Lung (tissue), 12 donors: Measurements from ENCODE around the gene RNASE8. TPM values are rescaled to one million over a fixed set of nuclear protein-coding genes. Genes with fewer than 3 reads are reported as not detected.

Experiments used
- ATAC-seq: fragments of 200-7000 bp; cut with Tn5 transposase; one replicate; pipeline ENCODE4 v1.9.1; 2020; ENCODE audit warnings: moderate number of reproducible peaks; ENCODE audit not compliant: insufficient read depth, low FRiP score
- DNase-seq, 3 donors: peaks; one replicate each; pipeline ENCODE4 v3.0.0-alpha.2; 2013 to 2017
- H3K27ac ChIP-seq, 2 donors: one replicate each; pipeline ENCODE4 v1.5.1; 2013; ENCODE audit warnings: mild to moderate bottlenecking in 2 of 2, moderate library complexity in 2 of 2, control low read depth in 1 of 2, inconsistent platforms in 1 of 2, low read depth in 1 of 2, low read length in 1 of 2
- H3K27me3 ChIP-seq, 3 donors: one replicate each; pipeline ENCODE4 v1.5.1; 2013; ENCODE audit warnings: low read length in 2 of 3; ENCODE audit not compliant: control insufficient read depth in 3 of 3, insufficient read depth in 3 of 3
- H3K36me3 ChIP-seq, 4 donors: one replicate each; pipeline ENCODE4 v1.5.1; 2013; ENCODE audit warnings: low read length in 4 of 4, mild to moderate bottlenecking in 1 of 4, moderate library complexity in 1 of 4; ENCODE audit not compliant: control insufficient read depth in 4 of 4, insufficient read depth in 4 of 4
- H3K4me1 ChIP-seq, 5 donors: one replicate each; pipeline ENCODE4 v1.5.1; 2013; ENCODE audit warnings: low read length in 5 of 5, mild to moderate bottlenecking in 2 of 5, moderate library complexity in 1 of 5; ENCODE audit not compliant: control insufficient read depth in 5 of 5, insufficient read depth in 5 of 5
- H3K4me3 ChIP-seq: one replicate; pipeline ENCODE4 v1.5.1; 2013; ENCODE audit warnings: mild to moderate bottlenecking, control low read depth, moderate library complexity
- H3K9ac ChIP-seq, 2 donors: one replicate each; pipeline ENCODE4 v1.5.1; 2013; ENCODE audit warnings: low read length in 2 of 2, control low read depth in 1 of 2; ENCODE audit not compliant: insufficient read depth in 1 of 2
- H3K9me3 ChIP-seq, 4 donors: one replicate each; pipeline ENCODE4 v1.5.1; 2013; ENCODE audit warnings: low read length in 3 of 4, mild to moderate bottlenecking in 1 of 4, moderate library complexity in 1 of 4; ENCODE audit not compliant: control insufficient read depth in 4 of 4, insufficient read depth in 3 of 4
- CTCF ChIP-seq: IDR thresholded peaks from 2 replicates; pipeline ENCODE4 v1.5.1; 2012; ENCODE audit warnings: mild to moderate bottlenecking; ENCODE audit errors: control extremely low read depth, extremely low read depth
- WGBS, 2 donors: extraction: QIAGEN DNeasy Blood & Tissue Kit; methylation state at CpG; one replicate each; pipeline ENCODE4 v1.1.7; 2013; 5-methylcytosine and 5-hydroxymethylcytosine counted together
- polyA plus RNA-seq, 2 donors: library from polyadenylated mRNA; stranded (reverse); fragments of 200-250 nt; gene quantifications; one replicate each; pipeline ENCODE4 v1.2.1, GENCODE V29; 2013
- total RNA-seq, 2 donors: library from RNA; depleted of rRNA in 1 of 2; stranded (reverse); fragments of >200 nt in 1 of 2; gene quantifications; one replicate each; pipeline ENCODE4 v1.2.1, GENCODE V29; 2014 to 2021
- donor health status: control.
- donor health status: control.
- donor health status: Bipolar disorder and iron deficiency.
- donor health status: healthy.
- donor health status: DM: yes; HTN: yes; CAD: no.

RNASE8 gene
- total and polyA plus RNA-seq, 4 donors, result not detected

GRCh38 chr14:21042918-21043317 lies 14.7 kb upstream of the RNASE8 start:
- no peaks in the 10 kb centered on the region for H3K36me3 ChIP-seq
- no peak overlapping the region for H3K27ac ChIP-seq
- no peak for DNase-seq
- no peaks in the 10 kb centered on the region for H3K27me3 ChIP-seq
- H3K4me1 ChIP-seq, result peaks cover 12 to 30% (median 21%) of the 10 kb centered on the region in 5 donors
- TF ChIP-seq CTCF, result no peak
- peaks cover 0 to 2% (median 0%) of the 10 kb centered on the region in 4 donors for H3K9me3 ChIP-seq
- no peak for ATAC-seq
- 52 to 57% methylated on average over 8 of the region's 8 CpGs for WGBS, 2 donors
- H3K9ac ChIP-seq, result no peak overlapping the region
- H3K4me3 ChIP-seq, result no peak overlapping the region

- ATAC-seq (no peak), DNase-seq (no peak)
- Histone ChIP-seq H3K27me3 (no peaks in the 10 kb centered on the region), H3K4me3 (no peak overlapping the region), H3K9me3 (peaks cover 0 to 2% (median 0%) of the 10 kb centered on the region in 4 donors), H3K9ac (no peak overlapping the region), H3K4me1 (peaks cover 12 to 31% (median 16%) of the 10 kb centered on the region in 5 donors), H3K27ac (peak overlapping the region in 1 of 2 donors; percentile 17), H3K36me3 (no peaks in the 10 kb centered on the region)
- no peak for TF ChIP-seq CTCF
- WGBS, 2 donors, result 40 to 53% methylated on average over 2 of the region's 2 CpGs
Observed at GRCh38 chr14:21043387-21043973, 14.1 kb upstream of the RNASE8 start.

- Histone ChIP-seq H3K27me3 (no peaks in the 10 kb centered on the region), H3K36me3 (no peaks in the 10 kb centered on the region), H3K9me3 (peaks cover 0 to 2% (median 0%) of the 10 kb centered on the region in 4 donors), H3K9ac (no peak overlapping the region), H3K27ac (peak overlapping the region; percentile 28 to 50), H3K4me3 (no peak overlapping the region), H3K4me1 (peaks cover 9 to 26% (median 12%) of the 10 kb centered on the region in 5 donors)
- ATAC-seq (no peak), DNase-seq (peak in 1 of 3 donors; percentile 34)
- 17 to 21% methylated on average over 6 of the region's 6 CpGs for WGBS, 2 donors
- TF ChIP-seq CTCF, result no peak
Observed at GRCh38 chr14:21043974-21044618, 13.5 kb upstream of the RNASE8 start.
